ENCODE measurements around the gene SREBF1. TPM values are rescaled to one million over a fixed set of nuclear protein-coding genes. Genes with fewer than 3 reads are reported as not detected.

The SREBF1 gene
- polyA plus RNA-seq, 1 donor: 79.1 TPM

DNA sequence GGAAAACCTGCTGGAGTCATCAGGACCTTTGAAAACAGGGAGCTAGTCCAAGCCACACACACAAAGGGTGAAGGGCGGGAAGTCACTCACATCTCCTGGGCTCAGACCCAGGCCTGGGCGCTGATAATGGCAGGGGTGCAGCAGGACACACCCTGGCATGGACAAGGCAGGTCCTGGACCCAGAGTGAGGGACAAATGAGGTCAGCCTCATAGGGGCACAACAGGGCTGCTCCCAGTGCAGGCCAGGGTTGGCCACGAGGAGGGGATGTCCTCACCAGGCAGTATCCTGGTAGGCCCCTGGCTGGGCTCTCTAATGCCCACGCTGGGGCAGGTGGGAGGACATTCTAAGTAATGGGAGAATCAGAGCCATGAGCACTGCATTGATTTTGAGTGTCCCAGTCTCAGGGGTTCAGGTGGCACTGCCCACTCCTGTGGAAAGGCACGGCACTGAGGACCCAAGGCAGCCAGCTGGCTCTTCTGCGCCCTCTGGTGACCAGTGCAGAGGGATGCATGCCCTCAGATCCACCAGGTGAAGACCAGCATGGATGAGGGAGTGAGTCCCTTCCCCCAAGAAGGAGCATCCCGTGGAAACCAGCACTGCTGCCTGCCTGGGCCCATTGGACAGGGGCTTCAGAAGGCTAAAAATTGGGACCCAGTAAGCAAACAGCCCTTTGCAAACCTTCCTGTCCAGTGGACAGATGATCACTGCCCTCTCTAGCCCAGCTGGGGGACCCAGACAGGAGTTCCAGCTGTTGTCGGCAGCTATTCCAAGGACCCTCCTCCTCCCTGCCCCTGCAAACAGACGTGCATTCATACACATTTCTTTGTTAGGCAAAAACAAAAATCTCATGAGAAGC, 23.4 kb upstream of the SREBF1 start:
- DNase-seq: peak in 1 of 2 donors; percentile 61
- Histone ChIP-seq H3K27ac (ENCODE audit: low read length) (no peak overlapping the region), H3K4me3 (ENCODE audit: low read length) (no peak overlapping the region), H3K36me3 (ENCODE audit: control insufficient read depth, insufficient read depth, low read length) (peaks cover 14% of the 10 kb centered on the region), H3K4me1 (ENCODE audit: control insufficient read depth, insufficient read depth, low read length) (peaks cover 16% of the 10 kb centered on the region), H3K9me3 (ENCODE audit: control insufficient read depth, low read depth, low read length) (no peaks in the 10 kb centered on the region), H3K27me3 (ENCODE audit: control insufficient read depth, insufficient read depth, low read length) (no peaks in the 10 kb centered on the region)
- no CpG with 5 or more reads among the region's 9 CpGs for WGBS (ENCODE audit: insufficient coverage, low lambda C conversion rate)

DNA sequence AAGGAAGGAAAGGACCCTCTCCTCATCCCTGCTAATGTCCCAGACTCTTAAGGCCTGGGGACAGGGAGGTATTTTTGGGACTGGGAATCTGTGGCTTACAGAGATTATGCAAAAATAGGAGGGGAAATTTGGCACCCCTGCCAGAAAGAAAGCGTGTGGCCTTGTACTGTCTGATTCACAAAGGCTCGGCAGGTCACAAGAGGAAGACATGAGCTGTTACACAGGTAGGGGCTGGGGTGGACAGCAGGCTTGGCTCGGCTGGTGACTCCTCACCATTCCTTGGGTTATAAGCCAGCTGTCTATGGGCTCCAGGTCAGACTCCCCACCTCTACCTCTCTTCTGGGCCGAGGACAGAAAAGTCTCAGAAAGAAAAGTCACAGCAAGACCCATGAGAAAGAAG, 20.7 kb upstream of the SREBF1 start:
- Histone ChIP-seq H3K36me3 (ENCODE audit: control insufficient read depth, insufficient read depth, low read length) (peaks cover 10% of the 10 kb centered on the region), H3K4me1 (ENCODE audit: control insufficient read depth, insufficient read depth, low read length) (peaks cover 41% of the 10 kb centered on the region), H3K27ac (ENCODE audit: low read length) (no peak overlapping the region), H3K27me3 (ENCODE audit: control insufficient read depth, insufficient read depth, low read length) (no peaks in the 10 kb centered on the region), H3K4me3 (ENCODE audit: low read length) (no peak overlapping the region), H3K9me3 (ENCODE audit: control insufficient read depth, low read depth, low read length) (no peaks in the 10 kb centered on the region)
- 100% methylated on average over 1 of the region's 4 CpGs for WGBS (ENCODE audit: insufficient coverage, low lambda C conversion rate)
- DNase-seq: no peak

GRCh38 chr17:17856386-17856785, 19.6 kb upstream of the SREBF1 start:
- Histone ChIP-seq H3K27me3 (ENCODE audit: control insufficient read depth, insufficient read depth, low read length) (no peaks in the 10 kb centered on the region), H3K4me1 (ENCODE audit: control insufficient read depth, insufficient read depth, low read length) (peaks cover 51% of the 10 kb centered on the region), H3K36me3 (ENCODE audit: control insufficient read depth, insufficient read depth, low read length) (peaks cover 2% of the 10 kb centered on the region), H3K27ac (ENCODE audit: low read length) (peak overlapping the region; percentile 77), H3K9me3 (ENCODE audit: control insufficient read depth, low read depth, low read length) (no peaks in the 10 kb centered on the region), H3K4me3 (ENCODE audit: low read length) (no peak overlapping the region)
- no CpG with 5 or more reads among the region's 2 CpGs for WGBS (ENCODE audit: insufficient coverage, low lambda C conversion rate)
- DNase-seq: peak in 1 of 2 donors; percentile 29

DNA sequence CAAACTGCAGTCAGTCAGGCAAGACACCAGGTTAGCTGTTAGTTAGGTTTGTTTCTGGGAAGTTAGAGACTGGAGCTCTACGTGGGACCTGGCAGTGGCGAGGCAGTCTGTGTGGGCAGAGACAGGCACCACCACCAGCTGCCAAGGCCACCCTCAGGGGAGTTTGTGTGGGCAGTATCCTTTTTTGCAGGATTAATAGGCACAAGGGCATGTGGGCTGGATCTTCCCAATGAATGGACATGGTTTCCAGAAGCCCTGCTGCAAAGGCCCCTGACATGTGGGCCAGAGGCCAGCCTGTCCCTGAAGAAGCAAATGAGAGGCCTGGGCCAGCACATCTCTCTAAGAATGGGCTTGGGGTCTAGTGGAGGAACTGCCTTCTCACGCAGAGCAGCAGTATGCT, 19.2 kb upstream of the SREBF1 start:
- no peak for DNase-seq
- H3K4me1 ChIP-seq (ENCODE audit: control insufficient read depth, insufficient read depth, low read length): peaks cover 54% of the 10 kb centered on the region
- no peak overlapping the region for H3K4me3 ChIP-seq (ENCODE audit: low read length)
- H3K27me3 ChIP-seq (ENCODE audit: control insufficient read depth, insufficient read depth, low read length): no peaks in the 10 kb centered on the region
- H3K9me3 ChIP-seq (ENCODE audit: control insufficient read depth, low read depth, low read length): no peaks in the 10 kb centered on the region
- H3K36me3 ChIP-seq (ENCODE audit: control insufficient read depth, insufficient read depth, low read length): no peaks in the 10 kb centered on the region
- WGBS (ENCODE audit: insufficient coverage, low lambda C conversion rate): no CpG with 5 or more reads among the region's 3 CpGs
- H3K27ac ChIP-seq (ENCODE audit: low read length): peak overlapping the region; percentile 77

- Histone ChIP-seq H3K27ac (ENCODE audit: low read length) (peak overlapping the region; percentile 77), H3K4me1 (ENCODE audit: control insufficient read depth, insufficient read depth, low read length) (peaks cover 73% of the 10 kb centered on the region)
Measured at GRCh38 chr17:17853811-17854447, 17.1 kb upstream of the SREBF1 start.

GRCh38 chr17:17852930-17853329, 16.1 kb upstream of the SREBF1 start:
- DNase-seq: peak in 1 of 2 donors; percentile 31
- H3K27ac ChIP-seq (ENCODE audit: low read length): peak overlapping the region; percentile 77

More at GRCh38 chr17:17853811-17854447, 17.1 kb upstream of the SREBF1 start:
- H3K9me3 ChIP-seq (ENCODE audit: control insufficient read depth, low read depth, low read length): no peaks in the 10 kb centered on the region
- peak in 1 of 2 donors; percentile 90 for DNase-seq
- peaks cover 4% of the 10 kb centered on the region for H3K36me3 ChIP-seq (ENCODE audit: control insufficient read depth, insufficient read depth, low read length)
- no CpG with 5 or more reads among the region's 8 CpGs for WGBS (ENCODE audit: insufficient coverage, low lambda C conversion rate)
- H3K27me3 ChIP-seq (ENCODE audit: control insufficient read depth, insufficient read depth, low read length): no peaks in the 10 kb centered on the region
- H3K4me3 ChIP-seq (ENCODE audit: low read length): no peak overlapping the region

DNA sequence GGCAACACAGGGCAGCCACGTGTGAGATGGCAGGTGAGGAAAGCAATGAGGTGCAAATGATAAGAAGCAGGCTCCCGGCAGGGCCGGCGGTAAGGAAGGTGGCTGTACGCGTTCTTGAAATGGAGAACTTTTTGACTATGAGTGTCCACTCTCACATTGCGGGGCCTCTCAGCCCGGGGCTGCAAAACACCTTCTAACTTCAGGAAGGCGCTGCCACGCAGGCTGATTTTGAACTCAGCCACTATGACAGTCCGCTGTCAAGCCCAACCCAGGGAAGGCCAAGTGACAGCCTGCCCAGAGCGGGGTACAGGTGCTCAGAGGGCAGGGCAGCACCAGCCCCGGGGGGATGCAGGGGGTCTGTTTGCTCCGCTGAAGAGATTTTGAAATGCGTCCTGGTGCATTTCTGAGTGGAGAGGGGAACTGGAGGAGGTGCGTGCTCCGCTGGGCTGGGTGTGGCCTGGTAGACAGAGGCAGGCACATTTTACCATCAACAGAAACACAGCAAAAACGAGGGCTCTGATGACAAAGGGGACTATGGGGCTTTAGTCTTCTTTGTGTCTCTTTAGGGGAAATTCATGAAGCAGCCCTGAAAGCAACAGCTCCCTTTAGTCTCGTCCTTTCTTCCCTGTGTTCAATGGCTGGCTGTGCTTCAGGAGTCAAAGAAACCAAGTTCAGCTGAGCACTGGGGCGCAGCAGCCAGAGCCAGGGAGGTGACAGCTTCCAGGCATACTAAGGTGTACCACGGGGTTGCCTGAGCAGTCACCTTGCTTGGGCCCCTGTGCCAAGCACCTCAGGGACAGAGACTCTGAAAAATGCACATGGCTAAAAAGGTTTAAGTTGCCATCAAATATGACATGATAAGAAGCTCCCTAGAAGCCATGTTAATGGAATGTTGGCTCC, 14.6 kb upstream of the SREBF1 start:
- WGBS (ENCODE audit: insufficient coverage, low lambda C conversion rate): no CpG with 5 or more reads among the region's 21 CpGs
- H3K27ac ChIP-seq (ENCODE audit: low read length): no peak overlapping the region
- no peaks in the 10 kb centered on the region for H3K9me3 ChIP-seq (ENCODE audit: control insufficient read depth, low read depth, low read length)
- H3K4me3 ChIP-seq (ENCODE audit: low read length): no peak overlapping the region
- H3K36me3 ChIP-seq (ENCODE audit: control insufficient read depth, insufficient read depth, low read length): peaks cover 16% of the 10 kb centered on the region
- H3K27me3 ChIP-seq (ENCODE audit: control insufficient read depth, insufficient read depth, low read length): no peaks in the 10 kb centered on the region
- H3K4me1 ChIP-seq (ENCODE audit: control insufficient read depth, insufficient read depth, low read length): peaks cover 85% of the 10 kb centered on the region
- DNase-seq: peak in 1 of 2 donors; percentile 39

More at GRCh38 chr17:17852930-17853329, 16.1 kb upstream of the SREBF1 start:
- peaks cover 8% of the 10 kb centered on the region for H3K36me3 ChIP-seq (ENCODE audit: control insufficient read depth, insufficient read depth, low read length)
- no CpG with 5 or more reads among the region's 3 CpGs for WGBS (ENCODE audit: insufficient coverage, low lambda C conversion rate)
- peaks cover 79% of the 10 kb centered on the region for H3K4me1 ChIP-seq (ENCODE audit: control insufficient read depth, insufficient read depth, low read length)
- no peaks in the 10 kb centered on the region for H3K9me3 ChIP-seq (ENCODE audit: control insufficient read depth, low read depth, low read length)
- no peak overlapping the region for H3K4me3 ChIP-seq (ENCODE audit: low read length)
- no peaks in the 10 kb centered on the region for H3K27me3 ChIP-seq (ENCODE audit: control insufficient read depth, insufficient read depth, low read length)

GRCh38 chr17:17849845-17850373, 13.1 kb upstream of the SREBF1 start:
- Histone ChIP-seq H3K27me3 (ENCODE audit: control insufficient read depth, insufficient read depth, low read length) (no peaks in the 10 kb centered on the region), H3K4me1 (ENCODE audit: control insufficient read depth, insufficient read depth, low read length) (peaks cover 70% of the 10 kb centered on the region), H3K9me3 (ENCODE audit: control insufficient read depth, low read depth, low read length) (no peaks in the 10 kb centered on the region), H3K36me3 (ENCODE audit: control insufficient read depth, insufficient read depth, low read length) (peaks cover 20% of the 10 kb centered on the region), H3K4me3 (ENCODE audit: low read length) (no peak overlapping the region), H3K27ac (ENCODE audit: low read length) (no peak overlapping the region)
- no CpG with 5 or more reads among the region's 2 CpGs for WGBS (ENCODE audit: insufficient coverage, low lambda C conversion rate)
- peak in 1 of 2 donors; percentile 74 for DNase-seq

DNA sequence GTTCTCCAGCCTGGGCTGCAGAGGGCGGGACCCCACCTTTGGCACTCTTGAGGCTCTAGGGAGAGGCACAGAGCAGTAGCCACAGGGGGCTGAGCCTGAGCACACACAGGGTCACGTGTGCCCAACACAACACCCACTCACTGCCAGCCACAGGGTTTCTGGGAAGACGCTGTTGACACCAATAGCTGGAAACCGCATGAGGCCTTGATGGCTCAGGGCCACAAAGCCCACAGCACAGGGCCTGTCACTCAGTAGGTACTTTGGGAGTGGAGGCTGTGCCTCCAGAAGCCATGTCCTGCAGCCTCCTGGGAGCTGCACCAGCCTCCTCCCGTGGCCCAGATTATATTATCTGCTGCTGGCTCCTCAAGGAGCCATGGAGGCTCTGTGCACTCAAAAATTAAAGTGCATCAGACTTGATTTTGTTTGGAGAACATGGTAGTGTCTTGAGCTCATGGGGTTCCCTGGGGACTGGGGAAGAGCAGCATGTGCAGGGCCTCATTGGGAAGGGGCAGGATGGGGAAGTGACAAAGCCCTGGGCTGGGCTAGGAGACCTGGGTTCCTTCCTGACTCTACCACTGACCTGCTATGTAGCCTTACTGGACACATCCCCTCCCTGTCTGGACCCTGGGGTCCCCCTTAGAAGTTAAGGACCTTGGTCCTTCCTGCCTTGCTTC, 12.5 kb upstream of the SREBF1 start:
- no CpG with 5 or more reads among the region's 5 CpGs for WGBS (ENCODE audit: insufficient coverage, low lambda C conversion rate)

More for the DNA sequence above, 12.5 kb upstream of the SREBF1 start:
- no peaks in the 10 kb centered on the region for H3K9me3 ChIP-seq (ENCODE audit: control insufficient read depth, low read depth, low read length)
- H3K36me3 ChIP-seq (ENCODE audit: control insufficient read depth, insufficient read depth, low read length): peaks cover 20% of the 10 kb centered on the region
- DNase-seq: peak in 1 of 2 donors; percentile 61
- no peak overlapping the region for H3K4me3 ChIP-seq (ENCODE audit: low read length)
- peaks cover 64% of the 10 kb centered on the region for H3K4me1 ChIP-seq (ENCODE audit: control insufficient read depth, insufficient read depth, low read length)
- H3K27ac ChIP-seq (ENCODE audit: low read length): no peak overlapping the region
- H3K27me3 ChIP-seq (ENCODE audit: control insufficient read depth, insufficient read depth, low read length): no peaks in the 10 kb centered on the region

Data from large intestine (tissue), 3 donors.